H1 (cell line): Measurements from ENCODE around the gene MCC. TPM values are rescaled to one million over a fixed set of nuclear protein-coding genes. Genes with fewer than 3 reads are reported as not detected.

Source experiments
- CHD2 ChIP-seq: IDR thresholded peaks from 2 replicates; pipeline ENCODE4 v1.6.1; 2012; ENCODE audit warnings: low read length, improper control_type of control experiment
- CREB1 ChIP-seq: IDR thresholded peaks from 2 replicates; pipeline ENCODE4 v1.6.1; 2012; ENCODE audit warnings: inconsistent platforms
- CTBP2 ChIP-seq: IDR thresholded peaks from 2 replicates; pipeline ENCODE4 v1.7.0; 2011; ENCODE audit warnings: borderline replicate concordance, mild to moderate bottlenecking, moderate library complexity, mixed read lengths, low read length; ENCODE audit not compliant: insufficient read depth, insufficient read length
- KDM1A ChIP-seq: fragments of 200-600, 300-600 bp; sonication (generic); IDR thresholded peaks from 2 replicates; pipeline ENCODE4 v1.7.1; 2016; ENCODE audit warnings: mild to moderate bottlenecking, low read length, borderline replicate concordance
- RAD21 ChIP-seq, 2 experiments: IDR thresholded peaks in 1 of 2; conservative IDR thresholded peaks in 1 of 2; 2 replicates each; pipeline ENCODE4 v1.6.1; 2011; ENCODE audit warnings: low read depth in 2 of 2, low read length in 2 of 2, improper control_type of control experiment in 1 of 2, inconsistent platforms in 1 of 2, mild to moderate bottlenecking in 1 of 2, moderate library complexity in 1 of 2
- RBBP5 ChIP-seq: IDR thresholded peaks from 2 replicates; pipeline ENCODE4 v1.7.1; 2012; ENCODE audit warnings: low read depth, mild to moderate bottlenecking, inconsistent platforms, low read length, moderate library complexity, borderline replicate concordance
- SIN3A ChIP-seq, 2 experiments: IDR thresholded peaks in 1 of 2; conservative IDR thresholded peaks in 1 of 2; 2 replicates each; pipeline ENCODE4 v1.6.1; 2011 to 2012; ENCODE audit warnings: low read length in 2 of 2, improper control_type of control experiment in 1 of 2, low read depth in 1 of 2, mild to moderate bottlenecking in 1 of 2
- polyA plus RNA-seq, 7 experiments: library from polyadenylated mRNA; depleted of rRNA in 3 of 7; stranded (reverse) in 5 of 7; unstranded in 2 of 7; fragments of >200 nt in 5 of 7; fragments of 200-250 nt in 2 of 7; gene quantifications; 1 replicate in 5 of 7; 2 replicates in 1 of 7; 4 replicates in 1 of 7; pipeline versions ENCODE4 v1.2.1 to v1.2.3, GENCODE V29; 2011 to 2013; ENCODE audit warnings: missing spikeins in 2 of 7, mixed read lengths in 2 of 7
- total RNA-seq: library from RNA; stranded (reverse); fragmentation: NEBNext Ultra II Directional; extraction: Animal tissue kit (Norgen Biotek cat#: 25700); gene quantifications from 2 replicates; pipeline ENCODE4 v1.2.1, GENCODE V29; 2021

The MCC gene
- total and polyA plus RNA-seq, 2 of the 8 experiments (the other 6 are each of a cell fraction or from before 2014, with no cell fraction given) = 2.6 to 18.3 TPM

- TF ChIP-seq CTBP2 (no peak), RBBP5 (no peak), CHD2 (no peak), CREB1 (no peak), RAD21 (IDR thresholded peaks at IDR 0.05 in 1 of 2, conservative IDR thresholded peaks at IDR 0.05 in 1 of 2; ENCODE audit: low read depth in 2 of 2, low read length in 2 of 2) (no peak), KDM1A (no peak), SIN3A (conservative IDR thresholded peaks at IDR 0.05 in 1 of 2, IDR thresholded peaks at IDR 0.05 in 1 of 2; ENCODE audit: low read depth in 1 of 2, low read length in 2 of 2) (no peak)
Observed at GRCh38 chr5:113187906-113188305, 300.3 kb downstream of the MCC start (continued).
